ENCODE data around the gene MAN2C1.
"Not testable (repeated sequence)": the region's sequence is repeated elsewhere in the genome, so short reads cannot be mapped to it uniquely, and the experiment has no call there.

Gene MAN2C1

GRCh38 chr15:75367913-75368688 lies at the start of gene MAN2C1:
Gene MAN2C1 (minus strand): TSS chr15:75368607. CDS start chr15:75368583, 24 bp downstream.
- Histone ChIP-seq H3K9me3 (ENCODE audit: control insufficient read depth in 2 of 2, low read length in 2 of 2) (no peaks in the 10 kb centered on the region), H3K4me1 (ENCODE audit: control insufficient read depth in 2 of 2, insufficient read depth in 2 of 2, low read length in 2 of 2) (peaks cover 18% of the 10 kb centered on the region in 2 donors), H3K4me3 (ENCODE audit: low read length in 2 of 2) (peak within 1 kb of the TSS; percentile 90 to 91), H3K27me3 (ENCODE audit: control insufficient read depth in 2 of 2, insufficient read depth in 2 of 2, low read length in 2 of 2) (no peaks in the 10 kb centered on the region), H3K9ac (ENCODE audit: low read depth in 1 of 2, low read length in 2 of 2) (peak within 1 kb of the TSS; percentile 90 to 96), H3K27ac (ENCODE audit: low read depth in 2 of 2, low read length in 2 of 2) (peak within 1 kb of the TSS; percentile 99 to 100), H3K36me3 (ENCODE audit: control insufficient read depth in 2 of 2, insufficient read depth in 2 of 2, low read length in 2 of 2) (peaks cover 33 to 53% of the 10 kb centered on the region in 2 donors)

- no peak overlapping the region for H3K9ac ChIP-seq (ENCODE audit: low read depth in 1 of 2, low read length in 2 of 2)
- no peaks in the 10 kb centered on the region for H3K9me3 ChIP-seq (ENCODE audit: control insufficient read depth in 2 of 2, low read length in 2 of 2)
- peaks cover 18 to 24% of the 10 kb centered on the region in 2 donors for H3K36me3 ChIP-seq (ENCODE audit: control insufficient read depth in 2 of 2, insufficient read depth in 2 of 2, low read length in 2 of 2)
- H3K4me3 ChIP-seq (ENCODE audit: low read length in 2 of 2), result no peak overlapping the region
- H3K27ac ChIP-seq (ENCODE audit: low read depth in 2 of 2, low read length in 2 of 2), result no peak overlapping the region
- peaks cover 0 to 4% of the 10 kb centered on the region in 2 donors for H3K4me1 ChIP-seq (ENCODE audit: control insufficient read depth in 2 of 2, insufficient read depth in 2 of 2, low read length in 2 of 2)
- no peaks in the 10 kb centered on the region for H3K27me3 ChIP-seq (ENCODE audit: control insufficient read depth in 2 of 2, insufficient read depth in 2 of 2, low read length in 2 of 2)
Observed at GRCh38 chr15:75416584-75416983, 48.2 kb upstream of the MAN2C1 start.

- Histone ChIP-seq H3K4me3 (ENCODE audit: low read length in 2 of 2) (no peak overlapping the region), H3K27me3 (ENCODE audit: control insufficient read depth in 2 of 2, insufficient read depth in 2 of 2, low read length in 2 of 2) (no peaks in the 10 kb centered on the region), H3K4me1 (ENCODE audit: control insufficient read depth in 2 of 2, insufficient read depth in 2 of 2, low read length in 2 of 2) (no peaks in the 10 kb centered on the region), H3K9me3 (ENCODE audit: control insufficient read depth in 2 of 2, low read length in 2 of 2) (no peaks in the 10 kb centered on the region), H3K9ac (ENCODE audit: low read depth in 1 of 2, low read length in 2 of 2) (no peak overlapping the region), H3K36me3 (ENCODE audit: control insufficient read depth in 2 of 2, insufficient read depth in 2 of 2, low read length in 2 of 2) (peaks cover 57 to 58% of the 10 kb centered on the region in 2 donors), H3K27ac (ENCODE audit: low read depth in 2 of 2, low read length in 2 of 2) (no peak overlapping the region)
Observed at GRCh38 chr15:75410196-75410595, 41.8 kb upstream of the MAN2C1 start.

GRCh38 chr15:75407083-75407482 lies 38.7 kb upstream of the MAN2C1 start:
- Histone ChIP-seq H3K27ac (ENCODE audit: low read depth in 2 of 2, low read length in 2 of 2) (no peak overlapping the region), H3K4me1 (ENCODE audit: control insufficient read depth in 2 of 2, insufficient read depth in 2 of 2, low read length in 2 of 2) (no peaks in the 10 kb centered on the region), H3K9ac (ENCODE audit: low read depth in 1 of 2, low read length in 2 of 2) (no peak overlapping the region), H3K9me3 (ENCODE audit: control insufficient read depth in 2 of 2, low read length in 2 of 2) (no peaks in the 10 kb centered on the region), H3K27me3 (ENCODE audit: control insufficient read depth in 2 of 2, insufficient read depth in 2 of 2, low read length in 2 of 2) (no peaks in the 10 kb centered on the region), H3K4me3 (ENCODE audit: low read length in 2 of 2) (no peak overlapping the region), H3K36me3 (ENCODE audit: control insufficient read depth in 2 of 2, insufficient read depth in 2 of 2, low read length in 2 of 2) (peaks cover 44 to 49% of the 10 kb centered on the region in 2 donors)

GRCh38 chr15:75403892-75404291 lies 35.5 kb upstream of the MAN2C1 start:
- Histone ChIP-seq H3K27me3 (ENCODE audit: control insufficient read depth in 2 of 2, insufficient read depth in 2 of 2, low read length in 2 of 2) (no peaks in the 10 kb centered on the region), H3K27ac (ENCODE audit: low read depth in 2 of 2, low read length in 2 of 2) (no peak overlapping the region), H3K36me3 (ENCODE audit: control insufficient read depth in 2 of 2, insufficient read depth in 2 of 2, low read length in 2 of 2) (peaks cover 43 to 55% of the 10 kb centered on the region in 2 donors), H3K9me3 (ENCODE audit: control insufficient read depth in 2 of 2, low read length in 2 of 2) (no peaks in the 10 kb centered on the region), H3K9ac (ENCODE audit: low read depth in 1 of 2, low read length in 2 of 2) (no peak overlapping the region), H3K4me3 (ENCODE audit: low read length in 2 of 2) (no peak overlapping the region), H3K4me1 (ENCODE audit: control insufficient read depth in 2 of 2, insufficient read depth in 2 of 2, low read length in 2 of 2) (no peaks in the 10 kb centered on the region)

- Histone ChIP-seq H3K4me1 (ENCODE audit: control insufficient read depth in 2 of 2, insufficient read depth in 2 of 2, low read length in 2 of 2) (no peaks in the 10 kb centered on the region), H3K27ac (ENCODE audit: low read depth in 2 of 2, low read length in 2 of 2) (no peak overlapping the region), H3K9ac (ENCODE audit: low read depth in 1 of 2, low read length in 2 of 2) (no peak overlapping the region), H3K4me3 (ENCODE audit: low read length in 2 of 2) (no peak overlapping the region), H3K9me3 (ENCODE audit: control insufficient read depth in 2 of 2, low read length in 2 of 2) (no peaks in the 10 kb centered on the region), H3K36me3 (ENCODE audit: control insufficient read depth in 2 of 2, insufficient read depth in 2 of 2, low read length in 2 of 2) (peaks cover 73% of the 10 kb centered on the region in 2 donors), H3K27me3 (ENCODE audit: control insufficient read depth in 2 of 2, insufficient read depth in 2 of 2, low read length in 2 of 2) (no peaks in the 10 kb centered on the region)
Observed at GRCh38 chr15:75397494-75397893, 29.1 kb upstream of the MAN2C1 start.

GRCh38 chr15:75389791-75390382 lies 21.5 kb upstream of the MAN2C1 start:
- Histone ChIP-seq H3K4me3 (ENCODE audit: low read length in 2 of 2) (no peak overlapping the region), H3K9me3 (ENCODE audit: control insufficient read depth in 2 of 2, low read length in 2 of 2) (no peaks in the 10 kb centered on the region), H3K4me1 (ENCODE audit: control insufficient read depth in 2 of 2, insufficient read depth in 2 of 2, low read length in 2 of 2) (no peaks in the 10 kb centered on the region), H3K9ac (ENCODE audit: low read depth in 1 of 2, low read length in 2 of 2) (no peak overlapping the region), H3K27ac (ENCODE audit: low read depth in 2 of 2, low read length in 2 of 2) (no peak overlapping the region), H3K27me3 (ENCODE audit: control insufficient read depth in 2 of 2, insufficient read depth in 2 of 2, low read length in 2 of 2) (no peaks in the 10 kb centered on the region), H3K36me3 (ENCODE audit: control insufficient read depth in 2 of 2, insufficient read depth in 2 of 2, low read length in 2 of 2) (peaks cover 72 to 80% of the 10 kb centered on the region in 2 donors)

- not testable (repeated sequence) for H3K9ac ChIP-seq (ENCODE audit: low read depth in 1 of 2, low read length in 2 of 2); H3K9me3 ChIP-seq (ENCODE audit: control insufficient read depth in 2 of 2, low read length in 2 of 2); H3K4me3 ChIP-seq (ENCODE audit: low read length in 2 of 2); H3K27me3 ChIP-seq (ENCODE audit: control insufficient read depth in 2 of 2, insufficient read depth in 2 of 2, low read length in 2 of 2); H3K27ac ChIP-seq (ENCODE audit: low read depth in 2 of 2, low read length in 2 of 2); H3K4me1 ChIP-seq (ENCODE audit: control insufficient read depth in 2 of 2, insufficient read depth in 2 of 2, low read length in 2 of 2)
- peaks cover 47 to 64% of the 10 kb centered on the region in 2 donors for H3K36me3 ChIP-seq (ENCODE audit: control insufficient read depth in 2 of 2, insufficient read depth in 2 of 2, low read length in 2 of 2)
Observed at GRCh38 chr15:75383986-75384385, 15.6 kb upstream of the MAN2C1 start.

GRCh38 chr15:75380773-75381172 lies 12.4 kb upstream of the MAN2C1 start:
- no peak overlapping the region for H3K27ac ChIP-seq (ENCODE audit: low read depth in 2 of 2, low read length in 2 of 2)
- peaks cover 33 to 52% of the 10 kb centered on the region in 2 donors for H3K36me3 ChIP-seq (ENCODE audit: control insufficient read depth in 2 of 2, insufficient read depth in 2 of 2, low read length in 2 of 2)
- H3K4me3 ChIP-seq (ENCODE audit: low read length in 2 of 2), result no peak overlapping the region
- H3K9me3 ChIP-seq (ENCODE audit: control insufficient read depth in 2 of 2, low read length in 2 of 2), result no peaks in the 10 kb centered on the region
- no peaks in the 10 kb centered on the region for H3K27me3 ChIP-seq (ENCODE audit: control insufficient read depth in 2 of 2, insufficient read depth in 2 of 2, low read length in 2 of 2)
- H3K4me1 ChIP-seq (ENCODE audit: control insufficient read depth in 2 of 2, insufficient read depth in 2 of 2, low read length in 2 of 2), result no peaks in the 10 kb centered on the region
- H3K9ac ChIP-seq (ENCODE audit: low read depth in 1 of 2, low read length in 2 of 2), result no peak overlapping the region

GRCh38 chr15:75371901-75372688 lies 3.7 kb upstream of the MAN2C1 start:
- Histone ChIP-seq H3K9me3 (ENCODE audit: control insufficient read depth in 2 of 2, low read length in 2 of 2) (no peaks in the 10 kb centered on the region), H3K27ac (ENCODE audit: low read depth in 2 of 2, low read length in 2 of 2) (no peak overlapping the region), H3K27me3 (ENCODE audit: control insufficient read depth in 2 of 2, insufficient read depth in 2 of 2, low read length in 2 of 2) (no peaks in the 10 kb centered on the region), H3K4me1 (ENCODE audit: control insufficient read depth in 2 of 2, insufficient read depth in 2 of 2, low read length in 2 of 2) (peaks cover 18% of the 10 kb centered on the region in 2 donors), H3K4me3 (ENCODE audit: low read length in 2 of 2) (no peak overlapping the region), H3K36me3 (ENCODE audit: control insufficient read depth in 2 of 2, insufficient read depth in 2 of 2, low read length in 2 of 2) (peaks cover 36 to 57% of the 10 kb centered on the region in 2 donors), H3K9ac (ENCODE audit: low read depth in 1 of 2, low read length in 2 of 2) (no peak overlapping the region)
